Activated T-cell treated with anti-CD3 and anti-CD28 coated beads for 4 hours (primary cell): Measurements from ENCODE around the gene RSPH9.
"Not testable (repeated sequence)": the region's sequence is repeated elsewhere in the genome, so short reads cannot be mapped to it uniquely, and the experiment has no call there.

ENCODE experiments used
- DNase-seq: peaks from one replicate; pipeline ENCODE4 v3.0.0-alpha.2; 2020

RSPH9 gene

DNA sequence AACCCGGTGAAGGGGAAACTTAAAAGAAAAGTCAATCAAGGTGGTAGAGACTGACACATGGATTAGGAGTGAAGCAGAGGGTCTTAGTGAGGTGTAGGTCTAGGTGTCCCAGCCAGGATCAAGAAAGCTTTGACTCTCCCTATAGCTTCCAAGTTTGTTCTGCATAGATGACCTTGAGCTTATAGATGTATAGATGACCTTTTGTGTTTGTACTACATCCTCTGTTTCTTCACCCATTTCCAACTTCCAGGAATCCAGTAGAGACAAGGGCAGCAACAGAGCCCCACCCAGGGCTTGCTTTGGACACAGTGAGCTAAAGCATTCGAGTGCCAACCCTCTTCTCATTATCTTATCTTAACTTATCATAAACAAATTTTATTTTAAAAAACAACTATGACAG, 44.6 kb downstream of the RSPH9 start:
- DNase-seq = no peak

DNA sequence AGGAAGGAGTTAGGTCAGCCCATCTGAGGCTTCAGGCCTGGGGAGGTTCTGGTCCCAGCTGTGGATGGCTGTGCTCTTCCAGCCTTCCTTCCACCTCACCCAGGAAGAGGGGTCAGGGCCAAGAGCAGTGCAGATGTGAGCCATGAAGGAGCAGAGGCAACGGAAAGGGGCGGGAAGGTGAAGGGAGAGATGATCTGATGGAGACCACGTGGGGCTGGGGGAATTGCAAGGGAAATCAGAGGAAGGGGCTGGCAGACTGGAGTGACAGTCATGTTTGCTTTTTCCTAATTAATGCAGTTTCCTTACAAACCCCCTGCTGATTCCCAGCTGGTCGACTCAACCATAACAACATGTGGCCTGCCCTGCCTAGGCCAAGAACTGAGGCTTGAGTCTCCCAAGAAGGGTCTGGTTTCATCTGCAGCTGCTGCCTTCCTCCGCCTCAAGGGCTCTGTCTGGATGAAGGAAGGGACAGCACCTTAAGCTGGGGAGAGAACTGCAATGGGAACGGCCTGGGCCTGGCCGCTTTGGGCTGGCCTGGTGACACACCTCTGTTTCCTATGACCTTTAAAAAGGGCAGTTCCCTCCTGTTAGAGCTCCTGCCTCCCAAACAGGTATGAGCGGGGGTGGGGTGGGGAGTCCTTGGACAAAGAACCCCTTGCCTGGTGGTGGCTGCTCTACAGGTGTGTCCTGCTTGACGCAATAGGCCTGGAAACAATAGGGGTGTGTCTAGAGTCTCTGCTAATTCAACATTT, 50.6 kb downstream of the RSPH9 start:
- DNase-seq = no peak

DNA sequence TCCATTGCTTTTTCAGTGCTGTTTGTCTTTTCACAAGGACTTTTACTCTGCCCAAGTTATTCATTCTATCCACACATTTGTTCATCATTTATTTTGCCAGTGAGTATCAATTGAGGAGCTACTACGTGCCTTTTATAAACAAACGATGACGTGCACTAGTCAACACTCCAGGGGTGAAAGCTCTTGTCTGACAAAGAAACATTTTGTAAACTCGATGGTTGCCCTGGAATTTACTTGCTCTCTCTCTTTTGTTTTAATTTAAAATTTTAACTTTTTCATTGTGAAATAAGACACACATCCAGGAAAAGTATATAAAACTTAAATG, 51.1 kb downstream of the RSPH9 start:
- DNase-seq = no peak

DNA sequence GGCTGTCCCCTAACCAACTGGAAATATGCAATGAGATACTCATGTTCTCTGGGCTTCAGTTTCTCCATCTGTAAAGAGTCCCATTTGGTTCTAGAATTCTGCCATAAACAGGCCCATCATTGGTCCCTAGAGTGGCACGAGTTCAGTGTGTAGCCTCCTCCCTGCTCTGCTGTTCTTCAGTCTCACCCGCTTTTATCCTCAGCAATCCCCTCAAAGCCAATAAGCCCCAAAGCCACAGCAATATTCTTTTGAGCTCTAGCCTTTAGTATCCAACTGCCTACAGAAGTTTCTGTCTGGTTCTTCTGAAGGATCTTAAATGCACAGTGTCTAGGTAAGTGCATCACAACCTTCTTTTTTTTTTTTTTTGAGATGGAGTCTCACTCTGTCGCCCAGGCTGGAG, 52.6 kb downstream of the RSPH9 start:
- DNase-seq = no peak

DNA sequence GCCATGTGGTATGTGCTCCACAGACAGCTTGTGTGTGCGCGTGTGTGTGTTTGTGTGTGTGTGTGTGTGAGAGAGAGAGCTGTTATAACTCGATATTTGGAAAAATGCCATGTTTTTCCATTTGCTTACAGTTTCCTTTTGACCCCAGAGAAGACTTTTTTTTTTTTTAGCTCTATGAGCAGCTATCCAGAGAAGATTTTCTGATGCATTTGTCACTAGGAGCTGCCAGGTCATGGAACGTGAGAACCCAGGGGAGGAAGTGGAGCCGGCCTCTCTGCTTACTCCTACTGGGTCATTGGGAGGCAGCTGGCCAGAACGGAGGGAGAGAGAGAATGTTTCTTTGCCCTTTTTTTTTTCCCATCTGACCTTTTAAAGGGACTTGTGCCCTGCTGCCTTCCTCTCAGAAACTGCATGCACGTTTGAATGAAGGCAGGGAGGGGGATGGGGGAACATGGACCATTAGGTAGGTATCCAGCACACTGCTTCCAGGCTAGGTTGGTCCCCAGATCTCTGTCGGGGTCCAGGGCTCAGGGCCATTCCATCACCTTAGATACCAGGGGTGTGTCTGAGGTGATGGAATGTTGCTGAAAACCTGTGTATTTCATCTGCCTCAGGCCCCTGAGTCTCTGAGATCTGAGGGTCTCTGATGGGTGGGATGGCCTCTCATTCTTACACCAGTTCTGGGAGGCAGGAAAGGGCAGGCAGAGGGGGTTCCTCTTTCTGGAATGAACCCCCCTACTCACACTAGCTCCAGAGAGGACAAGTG, 53.9 kb downstream of the RSPH9 start:
- DNase-seq = no peak

DNA sequence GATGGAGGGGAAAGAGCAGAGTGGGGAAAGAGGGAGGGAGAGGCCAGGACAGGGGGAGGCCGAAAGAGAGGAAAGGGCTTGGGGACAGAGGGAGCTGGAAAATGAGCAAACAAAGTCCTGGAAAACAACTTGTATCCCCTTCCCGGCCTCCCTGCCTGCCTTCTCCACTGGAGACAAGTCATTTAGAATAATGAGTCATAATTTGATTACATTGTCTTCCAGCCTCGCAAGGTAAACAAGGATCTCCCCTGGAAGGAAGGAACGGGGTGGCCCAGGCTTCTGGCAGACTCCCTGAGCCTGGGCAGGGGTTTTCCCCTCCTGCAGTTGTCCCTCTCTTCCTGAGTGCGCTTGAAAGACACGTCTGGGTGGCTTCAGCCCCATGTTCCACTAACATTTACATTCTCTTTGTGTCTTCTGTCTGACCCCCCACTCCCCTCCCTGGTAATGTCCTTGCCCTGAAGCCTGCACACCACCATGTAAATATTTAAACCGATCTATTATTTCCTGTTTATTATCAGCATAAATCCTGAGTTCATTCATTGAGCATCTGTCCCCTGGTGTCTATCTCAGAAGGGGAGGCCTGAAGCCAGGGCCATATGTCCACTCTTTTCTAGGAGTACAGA, 54.8 kb downstream of the RSPH9 start:
- no peak for DNase-seq

DNA sequence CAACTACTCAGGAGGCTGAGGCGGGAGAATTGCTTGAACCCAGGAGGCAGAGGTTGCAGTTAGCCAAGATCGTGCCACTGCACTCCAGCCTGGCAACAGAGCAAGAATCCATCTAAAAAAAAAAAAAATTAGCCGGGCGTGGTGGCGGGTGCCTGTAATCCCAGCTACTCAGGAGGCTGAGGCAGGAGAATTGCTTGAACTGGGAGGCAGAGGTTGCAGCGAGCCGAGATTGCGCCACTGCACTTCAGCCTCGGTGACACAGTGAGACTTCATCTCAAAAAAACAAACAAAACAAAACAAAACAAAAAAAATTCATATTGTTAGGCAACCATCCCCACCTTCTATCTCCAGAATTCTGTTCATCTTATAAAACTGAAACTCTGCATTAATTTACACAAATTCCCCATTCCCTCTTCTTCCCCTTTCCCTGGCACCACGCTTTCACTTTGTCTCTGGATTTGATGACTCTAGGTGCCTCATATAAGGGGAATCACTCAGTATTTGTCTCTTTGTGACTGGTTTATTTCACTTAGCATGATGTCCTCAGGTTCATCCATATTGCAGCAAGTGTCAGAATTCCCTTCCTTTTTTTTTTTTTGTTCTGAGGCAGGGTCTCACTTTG, 56.2 kb downstream of the RSPH9 start:
- not testable (repeated sequence) for DNase-seq

DNA sequence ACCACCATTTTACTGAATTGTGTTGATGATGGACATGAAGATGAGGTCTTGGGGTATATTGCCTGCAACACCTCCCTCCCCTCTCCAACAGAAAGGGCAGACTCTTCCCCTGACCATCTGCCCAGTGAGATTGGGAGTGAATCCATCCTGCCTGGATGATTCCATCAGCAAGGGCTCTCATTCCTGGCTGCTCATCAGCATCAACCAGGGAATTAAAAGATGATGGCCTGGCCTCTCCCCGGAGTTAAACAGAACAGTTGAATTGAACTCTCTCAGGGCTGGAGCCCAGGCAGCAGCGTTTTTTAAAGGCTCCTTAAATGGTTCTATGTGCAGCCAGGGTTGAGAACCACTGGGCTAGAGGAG, 57.3 kb downstream of the RSPH9 start:
- DNase-seq = no peak

DNA sequence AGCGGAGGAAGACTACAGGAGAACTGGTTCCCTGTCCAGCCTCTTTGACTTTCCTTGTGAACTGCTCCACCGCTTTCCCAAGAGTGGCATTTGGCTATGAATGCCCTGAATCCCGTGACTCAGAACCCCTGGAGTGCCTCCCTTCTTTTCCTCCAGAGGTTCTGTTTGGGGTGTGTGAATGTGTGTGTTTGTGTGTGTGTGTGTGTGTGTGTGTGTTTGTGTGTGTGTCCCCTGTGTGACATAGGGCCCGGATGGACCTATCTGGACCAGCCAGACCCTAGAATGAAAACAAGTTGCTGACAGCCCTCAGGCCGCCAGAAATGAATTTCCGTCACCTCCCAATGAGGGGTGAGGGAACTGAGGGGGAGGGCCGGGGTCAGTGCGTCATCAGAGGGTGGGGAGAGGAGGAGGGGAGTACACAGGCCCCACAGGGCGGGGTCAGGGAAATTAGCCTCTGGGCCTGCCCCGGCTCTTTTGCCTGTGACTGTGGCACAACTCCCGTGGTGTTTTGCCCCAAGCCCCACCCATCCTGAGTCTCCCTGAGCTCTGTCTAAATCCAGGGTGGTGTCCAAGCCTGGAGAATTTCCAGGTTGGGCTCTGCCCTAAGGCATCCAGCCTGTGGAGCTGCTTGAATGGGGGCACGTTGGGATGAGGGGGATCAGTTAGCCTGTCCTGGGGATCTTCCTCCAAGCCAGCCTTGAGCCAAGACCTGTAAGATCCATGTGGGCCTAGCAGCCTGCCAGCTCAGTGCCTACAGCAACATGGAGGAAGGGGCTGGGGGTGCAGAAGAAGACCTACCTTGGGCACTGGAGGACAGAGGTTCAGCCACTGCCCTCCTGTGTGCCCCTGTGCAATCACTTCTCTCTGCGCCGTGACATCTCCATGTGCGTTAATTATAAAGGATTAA, 58.0 kb downstream of the RSPH9 start:
- DNase-seq = no peak

DNA sequence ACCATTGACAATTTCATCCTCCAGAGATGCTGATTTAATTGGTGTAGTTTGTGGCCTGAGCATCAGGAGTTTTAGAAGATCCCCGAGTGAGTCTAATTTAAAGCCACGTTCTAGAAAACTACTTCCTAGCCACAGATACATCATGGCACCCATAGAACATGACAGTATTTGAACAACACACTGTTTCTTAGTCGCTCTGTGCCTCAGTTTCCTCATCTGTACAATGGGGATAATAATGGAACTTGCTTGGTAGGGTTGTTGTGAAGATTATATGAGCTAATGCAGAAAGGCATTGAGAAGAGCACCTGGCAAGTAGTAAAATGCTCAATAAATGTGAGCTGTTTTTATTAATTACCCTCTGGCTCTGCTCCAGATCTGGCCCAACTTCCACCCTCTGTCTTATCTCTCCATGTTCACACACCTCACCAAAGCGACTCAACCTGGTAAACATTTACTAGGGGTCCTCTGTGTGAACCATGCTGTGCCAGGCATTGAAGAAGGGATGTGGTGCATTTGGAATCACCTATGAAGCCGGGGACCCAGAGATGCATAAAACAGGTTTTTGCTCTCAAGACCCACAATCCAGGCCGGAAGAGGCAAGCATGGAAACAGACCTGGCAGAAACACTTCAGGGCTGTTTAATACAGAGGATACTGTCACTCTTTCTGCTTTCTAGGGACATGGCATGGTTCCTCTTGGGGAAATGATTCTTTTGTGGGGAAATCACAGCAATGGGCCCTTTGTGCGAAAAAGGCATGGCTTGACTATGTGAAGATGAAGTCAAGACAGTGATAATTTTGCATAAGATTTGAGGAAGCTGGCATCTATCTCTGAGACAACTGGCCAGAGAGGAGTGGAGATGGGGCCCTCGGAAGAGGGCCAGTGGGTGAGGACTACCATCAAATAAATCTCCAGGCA, 58.9 kb downstream of the RSPH9 start:
- DNase-seq = no peak

DNA sequence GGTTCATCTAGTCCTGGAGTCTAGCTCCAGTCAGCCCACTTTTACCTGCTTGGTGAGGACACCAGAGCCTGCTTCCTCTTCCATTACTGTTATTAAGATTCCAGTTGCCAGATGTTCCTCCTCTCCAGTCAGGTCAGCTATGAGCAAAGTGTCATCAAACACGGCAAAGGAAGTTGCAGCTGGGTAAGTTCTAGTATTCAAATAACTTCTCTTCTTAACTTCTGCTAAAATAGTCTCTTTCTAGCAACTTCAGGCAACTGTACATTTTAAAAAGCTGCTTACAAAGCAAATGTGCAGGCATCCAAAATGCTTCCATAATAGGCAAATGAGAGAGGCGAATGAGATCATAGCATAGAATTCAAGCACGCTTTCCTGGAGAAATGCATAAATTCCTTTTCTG, 61.2 kb downstream of the RSPH9 start:
- DNase-seq = no peak

DNA sequence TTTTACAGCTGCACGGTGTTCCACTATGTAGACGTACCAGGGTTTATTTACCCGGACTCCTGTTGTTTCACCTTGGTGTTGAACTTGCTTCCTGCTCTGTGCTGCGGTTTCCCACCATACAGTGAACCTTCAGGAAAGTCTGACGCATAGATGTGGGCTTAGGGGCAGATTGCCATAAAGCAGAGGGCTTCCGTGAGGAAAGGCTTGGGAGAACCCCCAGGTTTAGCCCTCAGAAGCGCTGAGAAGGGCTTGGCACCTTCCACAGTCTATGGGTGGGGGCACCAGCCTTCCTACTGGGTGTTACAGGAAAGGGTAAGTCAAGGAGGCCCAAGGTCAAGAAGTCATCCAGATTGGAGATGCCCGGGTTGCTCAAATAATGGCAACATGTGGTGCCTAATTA, 62.0 kb downstream of the RSPH9 start:
- no peak for DNase-seq

DNA sequence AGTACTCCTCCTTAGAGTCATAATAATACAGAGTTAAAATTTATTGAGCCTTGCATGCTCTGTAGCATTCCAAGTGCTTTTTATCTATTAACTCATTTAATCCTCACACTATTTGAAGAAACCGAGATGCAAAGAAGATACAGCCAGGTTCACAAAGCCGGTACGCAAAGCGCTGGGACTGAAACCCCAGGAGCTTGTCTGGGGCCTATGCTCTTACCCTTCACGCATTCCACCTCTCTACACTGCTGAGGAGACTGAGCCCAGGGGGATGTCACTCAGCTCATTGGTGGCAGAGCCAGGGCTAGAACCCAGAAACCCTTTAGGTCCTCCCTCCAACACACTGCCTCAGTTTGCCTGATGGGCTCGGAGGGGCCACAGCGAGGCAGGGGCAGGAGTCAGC, 62.4 kb downstream of the RSPH9 start:
- no peak for DNase-seq

DNA sequence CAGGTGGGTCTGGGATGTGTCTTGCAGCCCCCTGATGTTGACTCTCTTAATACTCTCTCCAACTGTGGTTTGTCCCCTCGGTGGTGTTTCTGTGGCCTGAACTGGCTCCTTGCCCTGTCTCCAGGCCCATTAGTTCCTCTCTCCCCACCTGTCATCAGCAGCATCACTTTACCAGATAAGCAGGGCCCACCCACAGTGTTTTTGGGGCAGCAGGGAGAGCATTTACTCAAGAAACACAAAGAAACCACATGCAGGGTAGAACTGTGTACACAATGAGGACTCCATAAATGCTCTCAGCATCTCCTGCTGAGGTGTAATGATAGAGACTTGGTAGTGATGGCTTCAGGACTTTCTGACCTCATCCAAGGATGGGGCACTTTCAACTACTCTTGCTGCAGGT, 62.9 kb downstream of the RSPH9 start:
- no peak for DNase-seq

DNA sequence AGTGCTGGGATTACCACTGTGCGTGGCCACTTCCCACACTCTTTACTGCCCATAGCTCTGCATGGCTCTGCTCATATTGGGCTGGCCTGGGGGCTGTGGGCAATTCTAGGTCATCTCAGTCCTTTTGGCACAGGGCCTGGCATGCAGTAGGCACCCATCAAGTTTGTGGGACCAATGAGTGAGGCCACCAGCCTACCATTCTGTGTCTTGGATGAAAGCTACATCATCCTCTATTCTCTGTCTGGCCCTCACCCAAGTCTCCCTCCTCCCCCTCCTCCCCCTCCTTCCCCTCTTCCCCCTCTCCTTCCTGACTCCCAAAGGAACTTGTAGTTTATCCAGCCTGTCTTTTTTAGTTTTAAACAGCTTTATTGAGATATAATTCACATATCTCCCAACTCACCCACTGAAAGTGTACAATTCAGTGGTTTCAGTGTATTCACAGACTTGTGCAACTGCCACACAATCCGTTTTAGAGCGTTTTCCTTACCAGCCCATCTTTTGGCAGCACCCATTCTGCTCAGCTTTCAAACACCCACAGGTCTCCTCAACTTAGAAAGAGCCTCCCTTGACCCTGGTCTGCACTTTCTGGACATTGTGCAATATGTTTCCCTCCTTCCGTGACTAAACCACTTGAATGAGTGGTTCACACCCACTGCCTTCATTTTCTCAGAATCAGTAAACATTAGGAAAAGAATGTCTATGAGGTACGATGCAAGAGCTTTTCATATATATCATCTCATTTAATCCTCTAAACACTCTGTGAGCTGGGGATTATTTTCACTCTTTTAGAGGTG, 64.2 kb downstream of the RSPH9 start:
- DNase-seq = no peak

DNA sequence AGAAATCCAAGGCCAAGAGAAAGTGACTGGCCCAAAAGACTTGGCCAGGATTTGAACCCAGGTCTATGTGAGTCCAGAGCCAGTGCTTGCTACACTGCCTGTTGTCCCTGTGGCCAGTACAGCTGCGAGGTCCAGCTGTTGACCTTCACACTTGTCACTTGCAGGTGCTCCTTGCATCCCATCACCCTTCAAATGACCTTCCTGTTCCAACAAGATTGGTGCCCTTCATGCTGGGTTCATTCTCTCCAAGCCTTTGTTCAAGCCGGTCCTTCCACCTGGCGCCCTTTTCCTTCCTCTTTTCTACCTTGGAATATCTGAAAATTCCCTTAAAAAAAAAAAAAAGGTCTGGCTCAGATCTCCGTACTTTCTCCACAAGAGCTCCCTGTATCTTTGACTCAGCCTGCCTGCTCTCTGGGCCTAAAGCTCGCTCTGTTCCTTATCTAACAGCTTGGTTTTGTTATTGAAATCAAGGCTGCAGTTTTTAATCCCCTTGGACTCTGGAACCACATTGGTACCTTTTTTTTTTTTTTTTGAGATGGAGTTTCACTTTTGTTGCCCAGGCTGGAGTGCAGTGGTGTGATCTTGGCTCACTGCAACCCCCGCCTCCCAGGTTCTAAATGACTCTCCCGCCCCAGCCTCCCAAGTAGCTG, 64.9 kb downstream of the RSPH9 start:
- no peak for DNase-seq

DNA sequence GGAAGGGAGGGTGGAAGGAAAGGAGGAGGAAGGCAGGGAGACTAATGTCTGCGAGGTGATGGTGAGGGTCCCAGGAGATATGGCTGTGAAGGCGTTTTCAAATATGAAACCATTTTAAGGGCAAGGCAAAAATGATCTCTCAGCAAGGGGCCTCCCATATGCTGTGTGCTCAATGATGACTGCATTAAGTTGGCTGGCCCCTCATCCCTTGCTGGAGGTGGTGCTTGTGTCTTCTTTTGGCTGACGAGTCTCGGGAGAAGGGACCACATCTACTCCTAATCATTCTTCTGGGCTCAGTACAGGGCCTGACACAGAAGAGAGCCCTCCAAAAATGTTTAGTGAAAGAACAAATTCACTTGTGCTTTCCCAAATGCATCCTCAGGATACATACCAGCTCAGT, 65.7 kb downstream of the RSPH9 start:
- DNase-seq = no peak

DNA sequence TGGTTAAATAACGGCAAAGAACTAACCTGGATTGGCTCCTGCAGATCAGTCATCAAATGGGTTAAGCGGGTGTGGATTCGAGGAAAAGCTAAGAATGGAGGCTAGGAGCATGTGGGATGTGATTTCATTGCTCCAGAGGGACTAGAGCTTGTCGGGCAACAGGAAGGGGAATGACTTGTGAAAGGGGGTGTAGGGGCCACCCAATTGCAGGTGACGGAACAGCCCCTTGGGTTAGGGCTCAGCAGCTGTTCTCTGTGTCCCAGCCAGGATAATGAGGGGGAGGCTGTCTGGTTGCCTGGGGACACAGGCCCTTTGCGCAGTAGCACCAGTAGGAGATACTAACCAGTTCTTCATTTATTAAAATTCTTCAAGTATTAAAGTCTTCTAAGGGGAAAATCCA, 67.7 kb downstream of the RSPH9 start:
- DNase-seq = no peak

DNA sequence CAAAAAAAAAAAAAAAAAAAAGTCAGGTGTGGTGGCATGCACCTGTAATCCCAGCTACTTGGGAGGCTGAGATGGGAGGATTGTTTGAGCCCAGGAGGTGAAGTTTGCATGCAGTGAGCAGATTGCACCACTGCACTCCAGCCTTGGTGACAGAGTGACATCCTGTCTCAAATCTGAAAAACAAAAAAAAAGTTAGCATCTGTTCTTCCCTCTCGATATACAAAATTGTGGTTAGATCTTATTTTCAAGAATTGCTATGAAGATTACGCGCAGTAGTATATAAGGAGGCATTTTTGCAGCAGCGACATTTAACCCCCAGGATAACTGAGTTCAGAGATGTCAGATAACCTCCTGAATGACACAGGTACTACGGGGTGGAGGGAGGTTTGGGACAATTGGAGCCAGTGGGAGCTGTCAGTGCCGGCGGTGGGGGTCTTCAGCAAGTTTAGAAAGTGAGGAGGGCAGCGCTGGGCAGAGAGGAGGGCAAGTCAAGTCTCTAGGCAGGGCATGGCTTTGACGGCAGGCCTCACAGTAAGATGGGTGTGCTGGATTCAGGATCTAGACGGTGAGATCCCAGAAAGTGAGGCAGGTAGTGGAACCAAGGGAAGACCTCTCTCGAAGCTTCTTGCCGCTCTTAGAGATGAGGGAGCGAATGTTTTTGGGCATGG, 68.9 kb downstream of the RSPH9 start:
- no peak for DNase-seq
